Keratinocyte (primary cell): Measurements from ENCODE around the gene RASAL3. TPM values are rescaled to one million over a fixed set of nuclear protein-coding genes. Genes with fewer than 3 reads are reported as not detected.

Experiments used
- DNase-seq: peaks from one replicate; pipeline ENCODE4 v3.0.0-alpha.2; 2011; ENCODE audit warnings: low read depth, missing footprints, low spot score
- FAIRE-seq: peaks from 2 replicates; lab custom pipeline; 2011; peaks lifted over from hg19 to GRCh38; lab: Jason Lieb, UNC
- H2AFZ ChIP-seq: 2 replicates; pipeline ENCODE4 v1.6.0; 2012; ENCODE audit warnings: low read length, control low read depth, inconsistent platforms; ENCODE audit not compliant: control insufficient read depth
- H3K27ac ChIP-seq: 2 replicates; pipeline ENCODE4 v1.5.1; 2011; ENCODE audit warnings: low read length; ENCODE audit not compliant: control insufficient read depth, insufficient read depth
- H3K27me3 ChIP-seq: 3 replicates; pipeline ENCODE4 v1.6.0; 2011; ENCODE audit warnings: low read length; ENCODE audit not compliant: control insufficient read depth, insufficient read depth; ENCODE audit errors: extremely low read depth
- H3K36me3 ChIP-seq, 2 experiments: 2 replicates in 1 of 2; 3 replicates in 1 of 2; pipeline ENCODE4 v1.5.1; 2011; ENCODE audit warnings: low read length in 2 of 2, mild to moderate bottlenecking in 1 of 2; ENCODE audit not compliant: control insufficient read depth in 2 of 2, insufficient read depth in 2 of 2; ENCODE audit errors: extremely low read depth in 1 of 2
- H3K4me1 ChIP-seq: 3 replicates; pipeline ENCODE4 v1.5.1; 2011; ENCODE audit warnings: low read length; ENCODE audit not compliant: control insufficient read depth, insufficient read depth; ENCODE audit errors: extremely low read depth
- H3K4me2 ChIP-seq: 3 replicates; pipeline ENCODE4 v1.6.0; 2011; ENCODE audit warnings: low read depth, low read length; ENCODE audit not compliant: control insufficient read depth, insufficient read depth; ENCODE audit errors: extremely low read depth
- H3K4me3 ChIP-seq, 3 experiments: fragments of 200-600 bp in 1 of 3; sonication (generic) in 1 of 3; 2 replicates in 2 of 3; 3 replicates in 1 of 3; pipeline ENCODE4 v1.5.1; 2011 to 2016; ENCODE audit warnings: low read length in 3 of 3, mild to moderate bottlenecking in 3 of 3, control low read depth in 2 of 3, inconsistent platforms in 1 of 3, low read depth in 1 of 3, mixed read lengths in 1 of 3, mixed run types in 1 of 3, moderate library complexity in 1 of 3; ENCODE audit not compliant: control insufficient read depth in 2 of 3, insufficient read depth in 2 of 3; ENCODE audit errors: extremely low read depth in 1 of 3
- H3K79me2 ChIP-seq: 2 replicates; pipeline ENCODE4 v1.6.0; 2012; ENCODE audit warnings: low read length; ENCODE audit not compliant: control insufficient read depth, insufficient read depth
- H3K9ac ChIP-seq: 3 replicates; pipeline ENCODE4 v1.6.0; 2011; ENCODE audit warnings: low read length; ENCODE audit not compliant: control insufficient read depth, insufficient read depth; ENCODE audit errors: extremely low read depth
- H3K9me1 ChIP-seq: 3 replicates; pipeline ENCODE4 v1.6.0; 2011; ENCODE audit warnings: low read length; ENCODE audit not compliant: control insufficient read depth, insufficient read depth; ENCODE audit errors: extremely low read depth
- H3K9me3 ChIP-seq: 2 replicates; pipeline ENCODE4 v1.5.1; 2012; ENCODE audit warnings: low read depth, low read length; ENCODE audit not compliant: control insufficient read depth
- H4K20me1 ChIP-seq: 3 replicates; pipeline ENCODE4 v1.6.0; 2011; ENCODE audit warnings: low read length; ENCODE audit not compliant: control insufficient read depth, insufficient read depth; ENCODE audit errors: extremely low read depth
- CTCF ChIP-seq, 3 experiments: IDR thresholded peaks in 1 of 3; conservative IDR thresholded peaks in 1 of 3; optimal IDR thresholded peaks in 1 of 3; 2 replicates in 2 of 3; 3 replicates in 1 of 3; pipeline versions ENCODE3 to v1.5.1; 2011; ENCODE audit warnings: low read length in 3 of 3, mild to moderate bottlenecking in 3 of 3, moderate library complexity in 2 of 3, control low read depth in 1 of 3, inconsistent platforms in 1 of 3; ENCODE audit not compliant: insufficient read depth in 2 of 3; ENCODE audit errors: extremely low read depth in 1 of 3
- EZH2 ChIP-seq: IDR thresholded peaks from one replicate; pipeline ENCODE4 v1.6.1; 2012; ENCODE audit warnings: inconsistent platforms, mild to moderate bottlenecking, low read length, moderate library complexity
- dilution Hi-C: fragments of 300-500 bp; cut with MboI; formaldehyde crosslinking; loops from one replicate; pipeline ENCODE4 v1.7.0; 2020; ENCODE audit warnings: low sequenced_read_pairs; ENCODE audit not compliant: extremely low pct_ligation_motif_present
- polyA plus RNA-seq, 5 experiments: library from polyadenylated mRNA; depleted of rRNA in 3 of 5; stranded (reverse) in 3 of 5; stranded (forward) in 1 of 5; unstranded in 1 of 5; fragments of >200 nt; gene quantifications; 1 replicate in 1 of 5; 2 replicates in 3 of 5; 3 replicates in 1 of 5; pipeline versions ENCODE4 v1.2.1 to v1.2.3, GENCODE V29; 2011 to 2012; ENCODE audit warnings: missing spikeins in 2 of 5, low read depth in 1 of 5, low replicate concordance in 1 of 5

RASAL3 gene
- polyA plus RNA-seq, 1 donor (not counting 4 experiments of a cell fraction or from before 2014, with no cell fraction given), result not detected

- DNase-seq (no peak), FAIRE-seq (no peak)
- Histone ChIP-seq H2AFZ (peak overlapping the region; percentile 60), H4K20me1 (no peaks in the 10 kb centered on the region), H3K27ac (no peak overlapping the region), H3K9me1 (no peaks in the 10 kb centered on the region), H3K36me3 (no peaks in the 10 kb centered on the region), H3K9me3 (no peaks in the 10 kb centered on the region), H3K4me1 (peaks cover 3% of the 10 kb centered on the region), H3K9ac (peak overlapping the region; percentile 33), H3K4me3 (peak overlapping the region; percentile 54 to 56 (median 55)), H3K4me2 (peak overlapping the region; percentile 66), H3K27me3 (peaks cover 16% of the 10 kb centered on the region), H3K79me2 (no peaks in the 10 kb centered on the region)
- no peak for TF ChIP-seq EZH2
- no peak for TF ChIP-seq CTCF (optimal IDR thresholded peaks at IDR 0.05 in 1 of 3, IDR thresholded peaks at IDR 0.05 in 1 of 3, conservative IDR thresholded peaks at IDR 0.05 in 1 of 3; ENCODE audit: extremely low read depth in 1 of 3, insufficient read depth in 2 of 3, low read length in 3 of 3)
- dilution Hi-C loops, result no loop called here
These were observed 15.3 kb downstream of the RASAL3 start for GRCh38 chr19:15448778-15449619.

- no peak overlapping the region for H3K9ac ChIP-seq
- no peak overlapping the region for H2AFZ ChIP-seq
- FAIRE-seq (no peak), DNase-seq (no peak)
- H3K27me3 ChIP-seq, result peaks cover 13% of the 10 kb centered on the region
- H3K36me3 ChIP-seq, result no peaks in the 10 kb centered on the region
- H4K20me1 ChIP-seq, result no peaks in the 10 kb centered on the region
- no peak overlapping the region for H3K4me2 ChIP-seq
- H3K9me3 ChIP-seq, result no peaks in the 10 kb centered on the region
- H3K4me1 ChIP-seq, result peaks cover 3% of the 10 kb centered on the region
- TF ChIP-seq EZH2 (no peak), CTCF (optimal IDR thresholded peaks at IDR 0.05 in 1 of 3, IDR thresholded peaks at IDR 0.05 in 1 of 3, conservative IDR thresholded peaks at IDR 0.05 in 1 of 3; ENCODE audit: extremely low read depth in 1 of 3, insufficient read depth in 2 of 3, low read length in 3 of 3) (no peak)
- H3K27ac ChIP-seq, result no peak overlapping the region
- no peaks in the 10 kb centered on the region for H3K9me1 ChIP-seq
- no peak overlapping the region for H3K4me3 ChIP-seq
- no peaks in the 10 kb centered on the region for H3K79me2 ChIP-seq
- dilution Hi-C loops, result no loop called here
These were observed 16.1 kb downstream of the RASAL3 start for GRCh38 chr19:15448044-15448777.
